Stomach (tissue), 9 donors: ENCODE measurements around the gene UPK2. TPM values are rescaled to one million over a fixed set of nuclear protein-coding genes. Genes with fewer than 3 reads are reported as not detected.

Source experiments
- DNase-seq, 2 donors: peaks; one replicate each; pipeline versions ENCODE4 v3.0.0 to v3.0.0-alpha.2; 2013 to 2019
- H3K27ac ChIP-seq, 5 donors: fragments of 200-600 bp in 4 of 5; sonication (generic) in 4 of 5; one replicate each; pipeline ENCODE4 v1.5.1; 2013 to 2019; ENCODE audit warnings: mild to moderate bottlenecking in 1 of 5, moderate library complexity in 1 of 5
- H3K27me3 ChIP-seq, 3 donors: fragments of 200-600 bp; sonication (generic); one replicate each; pipeline ENCODE4 v1.5.1; 2017 to 2019; ENCODE audit warnings: mixed run types in 1 of 3
- H3K36me3 ChIP-seq, 4 donors: fragments of 200-600 bp; sonication (generic); 1 replicate in 3 of 4; 2 replicates in 1 of 4; pipeline ENCODE4 v1.5.1; 2016 to 2019
- H3K4me1 ChIP-seq, 4 donors: fragments of 200-600 bp; sonication (generic); one replicate each; pipeline ENCODE4 v1.5.1; 2016 to 2019
- H3K4me3 ChIP-seq, 4 donors: fragments of 200-600 bp; sonication (generic) in 3 of 4; one replicate each; pipeline ENCODE4 v1.5.1; 2016 to 2019; ENCODE audit warnings: mild to moderate bottlenecking in 1 of 4
- H3K9me3 ChIP-seq, 4 donors: fragments of 200-600 bp; sonication (generic); one replicate each; pipeline ENCODE4 v1.5.1; 2016 to 2019
- EP300 ChIP-seq: sonication (generic); formaldehyde crosslinking; IDR thresholded peaks from one replicate; pipeline ENCODE4 v1.6.1; 2017; ENCODE audit warnings: antibody characterized with exemption
- POLR2A ChIP-seq, 4 donors: fragments of 450-650 bp; IDR thresholded peaks; one replicate each; pipeline ENCODE4 v1.6.1; 2016; ENCODE audit warnings: antibody characterized with exemption in 4 of 4, control low read depth in 2 of 4, mild to moderate bottlenecking in 1 of 4, moderate library complexity in 1 of 4
- POLR2AphosphoS5 ChIP-seq, 3 donors: sonication (generic); formaldehyde crosslinking; IDR thresholded peaks; one replicate each; pipeline ENCODE4 v1.6.1; 2016; ENCODE audit warnings: antibody characterized with exemption in 3 of 3
- WGBS, 5 donors: extraction: QIAGEN DNeasy Blood & Tissue Kit in 3 of 5; methylation state at CpG; one replicate each; pipeline versions ENCODE4 v1.1.5 to v1.1.7; 2013 to 2018; 5-methylcytosine and 5-hydroxymethylcytosine counted together
- intact Hi-C: fragments of 100-400 bp; cut with DNase I; formaldehyde crosslinking; loops from one replicate; pipeline ENCODE4 v1.15.1; 2023; ENCODE audit warnings: low total_unique reads
- polyA plus RNA-seq, 3 donors: library from polyadenylated mRNA; stranded (reverse); fragments of 200-250 nt; gene quantifications; one replicate each; pipeline ENCODE4 v1.2.3, GENCODE V29; 2013
- total RNA-seq, 5 donors: library from RNA; depleted of rRNA; stranded (reverse); fragments of >200 nt; gene quantifications; one replicate each; pipeline versions ENCODE4 v1.1.0 to v1.2.3, GENCODE V29; 2014 to 2016
- TF ChIP-seq, protein P1 (sequence below), 7 experiments: fragments of 450-650 bp in 4 of 7; fragments of 200-600 bp in 3 of 7; sonication (generic) in 3 of 7; IDR thresholded peaks; one replicate each; pipeline ENCODE4 v1.5.1; 2016 to 2019; ENCODE audit warnings: antibody characterized with exemption in 7 of 7, control low read depth in 2 of 7, mild to moderate bottlenecking in 1 of 7
- donor health status: healthy with polysubstance abuse.
- donor health status: Bipolar disorder and iron deficiency.
- donor health status: healthy.

The UPK2 gene
- total and polyA plus RNA-seq, 8 donors = 0.50 TPM; not detected in 7

DNA sequence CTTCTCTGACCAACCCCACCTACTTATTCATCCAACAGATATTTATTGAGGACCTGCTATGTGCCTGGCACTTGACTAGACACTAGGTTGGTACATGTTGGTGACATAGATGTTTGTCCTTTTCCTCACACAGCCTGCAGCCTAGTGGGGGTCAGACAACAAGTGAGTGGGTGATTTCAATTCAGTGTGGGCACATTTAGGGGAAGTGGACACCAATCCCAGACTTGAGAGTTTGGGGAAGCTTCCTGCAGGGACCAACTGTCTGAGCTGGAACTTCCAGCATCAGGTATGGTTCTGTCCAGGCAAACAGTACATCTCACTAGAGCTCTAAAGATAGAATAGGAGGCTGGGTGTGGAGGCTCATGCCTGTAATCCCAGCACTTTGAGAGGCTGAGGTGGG, 24.5 kb upstream of the UPK2 start:
- intact Hi-C loops = no loop called here
- peak overlapping the region in 1 of 5 donors; percentile 14 for H3K27ac ChIP-seq
- no peaks in the 10 kb centered on the region for H3K27me3 ChIP-seq
- no peak for TF ChIP-seq EP300
- TF ChIP-seq POLR2A (IDR thresholded peaks at IDR 0.05) = no peak
- TF ChIP-seq, protein P1, sequence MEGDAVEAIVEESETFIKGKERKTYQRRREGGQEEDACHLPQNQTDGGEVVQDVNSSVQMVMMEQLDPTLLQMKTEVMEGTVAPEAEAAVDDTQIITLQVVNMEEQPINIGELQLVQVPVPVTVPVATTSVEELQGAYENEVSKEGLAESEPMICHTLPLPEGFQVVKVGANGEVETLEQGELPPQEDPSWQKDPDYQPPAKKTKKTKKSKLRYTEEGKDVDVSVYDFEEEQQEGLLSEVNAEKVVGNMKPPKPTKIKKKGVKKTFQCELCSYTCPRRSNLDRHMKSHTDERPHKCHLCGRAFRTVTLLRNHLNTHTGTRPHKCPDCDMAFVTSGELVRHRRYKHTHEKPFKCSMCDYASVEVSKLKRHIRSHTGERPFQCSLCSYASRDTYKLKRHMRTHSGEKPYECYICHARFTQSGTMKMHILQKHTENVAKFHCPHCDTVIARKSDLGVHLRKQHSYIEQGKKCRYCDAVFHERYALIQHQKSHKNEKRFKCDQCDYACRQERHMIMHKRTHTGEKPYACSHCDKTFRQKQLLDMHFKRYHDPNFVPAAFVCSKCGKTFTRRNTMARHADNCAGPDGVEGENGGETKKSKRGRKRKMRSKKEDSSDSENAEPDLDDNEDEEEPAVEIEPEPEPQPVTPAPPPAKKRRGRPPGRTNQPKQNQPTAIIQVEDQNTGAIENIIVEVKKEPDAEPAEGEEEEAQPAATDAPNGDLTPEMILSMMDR (IDR thresholded peaks at IDR 0.05) = no peak
- DNase-seq = no peak
- no peaks in the 10 kb centered on the region for H3K9me3 ChIP-seq
- no peak overlapping the region for H3K4me3 ChIP-seq
- H3K36me3 ChIP-seq = no peaks in the 10 kb centered on the region
- peaks cover 35 to 59% (median 52%) of the 10 kb centered on the region in 4 donors for H3K4me1 ChIP-seq

DNA sequence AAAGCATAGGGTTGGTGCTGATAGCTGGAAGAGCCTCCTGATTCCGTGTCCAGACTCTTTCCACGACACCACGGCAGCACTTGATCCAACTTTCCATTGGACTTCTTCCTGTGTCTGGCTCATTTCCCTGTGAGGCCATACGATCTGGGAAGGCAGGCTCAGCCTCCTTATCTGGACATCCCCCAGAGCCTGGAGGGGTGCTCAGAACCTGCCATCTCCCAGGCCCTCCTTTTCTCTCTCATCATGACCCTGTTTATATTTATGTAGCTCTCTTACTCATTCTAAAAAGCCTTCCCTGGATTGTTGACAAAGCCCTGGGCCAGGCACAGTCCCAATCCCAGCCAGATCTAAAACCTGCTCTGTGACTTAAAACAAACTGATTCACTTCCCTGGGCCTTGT, 22.6 kb upstream of the UPK2 start:
- Histone ChIP-seq H3K27me3 (no peaks in the 10 kb centered on the region), H3K27ac (peak overlapping the region in 4 of 5 donors; percentile 28 to 78 (median 60)), H3K36me3 (no peaks in the 10 kb centered on the region), H3K4me3 (no peak overlapping the region), H3K4me1 (peaks cover 24 to 42% (median 33%) of the 10 kb centered on the region in 4 donors), H3K9me3 (no peaks in the 10 kb centered on the region)
- intact Hi-C loops = no loop called here
- TF ChIP-seq POLR2AphosphoS5 (IDR thresholded peaks at IDR 0.05) (no peak), POLR2A (IDR thresholded peaks at IDR 0.05) (no peak), EP300 (no peak)
- TF ChIP-seq, protein P1 (IDR thresholded peaks at IDR 0.05) = no peak
- peak; percentile 42 to 71 for DNase-seq
- WGBS, 5 donors = 6 to 19% (median 14%) methylated on average over 4 of the region's 4 CpGs

DNA sequence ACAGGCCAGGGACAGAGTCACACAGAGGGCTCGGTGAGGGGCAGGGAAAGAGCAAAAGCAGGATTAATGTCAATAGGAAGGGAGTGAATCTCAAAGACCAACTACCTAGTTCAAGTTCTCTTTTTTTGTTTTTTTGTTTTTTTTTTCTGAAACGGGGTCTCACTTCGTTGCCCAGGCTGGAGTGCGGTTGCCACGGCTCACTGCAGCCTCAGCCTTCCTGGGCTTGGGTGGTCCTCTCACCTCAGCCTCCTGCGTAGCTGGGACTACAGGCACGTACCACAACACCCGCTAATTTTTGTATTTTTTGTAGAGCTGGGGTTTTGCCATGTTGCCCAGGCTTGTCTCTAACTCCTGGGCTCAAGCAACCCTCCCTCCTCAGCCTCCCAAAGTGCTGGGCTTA, 20.7 kb upstream of the UPK2 start:
- Histone ChIP-seq H3K4me1 (peaks cover 19 to 33% (median 27%) of the 10 kb centered on the region in 4 donors), H3K9me3 (no peaks in the 10 kb centered on the region), H3K27ac (no peak overlapping the region), H3K36me3 (no peaks in the 10 kb centered on the region), H3K4me3 (no peak overlapping the region), H3K27me3 (peaks cover 0 to 9% (median 3%) of the 10 kb centered on the region in 3 donors)
- no peak for TF ChIP-seq POLR2A (IDR thresholded peaks at IDR 0.05)
- TF ChIP-seq EP300 = no peak
- no peak for TF ChIP-seq POLR2AphosphoS5 (IDR thresholded peaks at IDR 0.05)
- TF ChIP-seq, protein P1 (IDR thresholded peaks at IDR 0.05) = no peak
- no peak for DNase-seq
- intact Hi-C loops = no loop called here
- 80 to 88% (median 87%) methylated on average over 8 of the region's 8 CpGs for WGBS, 5 donors

DNA sequence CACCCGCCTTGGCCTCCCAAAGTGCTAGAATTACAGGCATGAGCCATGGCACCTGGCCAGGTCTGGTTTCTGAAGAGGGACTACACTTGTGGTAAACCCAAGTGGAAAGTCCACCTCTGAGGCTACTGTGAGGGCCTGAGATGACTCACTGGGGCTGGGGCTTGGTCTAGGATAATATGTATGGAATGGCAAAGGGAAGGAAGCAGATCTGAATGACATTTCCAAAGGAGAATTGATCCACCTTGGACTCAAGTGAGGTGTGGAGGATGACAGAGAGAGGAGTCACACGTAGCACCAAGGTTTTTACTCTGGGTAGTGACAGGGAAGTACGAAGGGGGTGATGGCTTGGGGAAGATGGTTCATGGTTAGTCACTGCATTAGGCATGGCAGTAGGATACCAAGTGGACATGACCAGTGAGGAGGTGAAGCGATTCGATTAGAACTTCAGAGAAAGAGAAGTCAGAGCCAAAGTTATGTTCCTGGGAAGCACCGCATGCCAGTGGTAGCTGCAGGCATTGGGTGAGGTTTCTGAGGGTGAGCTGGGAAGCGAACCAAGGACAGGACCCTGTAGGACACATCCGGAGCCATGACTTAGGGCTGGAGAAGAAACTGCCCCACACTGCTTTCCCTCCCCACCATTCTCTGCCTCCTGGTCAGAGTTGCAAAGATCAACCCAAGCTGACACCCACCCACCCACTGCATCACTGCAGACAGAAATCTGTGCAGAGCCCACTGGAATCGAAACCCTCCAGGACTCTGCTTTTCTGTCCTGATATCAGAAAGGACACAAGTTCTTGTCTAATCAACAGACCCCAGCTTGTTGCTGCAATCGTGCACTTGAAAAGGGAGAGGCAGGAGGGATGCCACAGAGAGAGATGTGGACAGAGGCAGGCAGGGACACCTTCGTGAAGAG, 17.4 kb upstream of the UPK2 start:
- no peak for DNase-seq
- WGBS, 5 donors = 66 to 75% (median 72%) methylated on average over 11 of the region's 11 CpGs
- intact Hi-C loops = no loop called here

More for the DNA sequence above, 17.4 kb upstream of the UPK2 start:
- H3K9me3 ChIP-seq = no peaks in the 10 kb centered on the region
- no peak overlapping the region for H3K27ac ChIP-seq
- peaks cover 0 to 13% (median 3%) of the 10 kb centered on the region in 3 donors for H3K27me3 ChIP-seq
- H3K4me1 ChIP-seq = peaks cover 2 to 15% (median 8%) of the 10 kb centered on the region in 4 donors
- H3K36me3 ChIP-seq = no peaks in the 10 kb centered on the region
- no peak overlapping the region for H3K4me3 ChIP-seq
- no peak for TF ChIP-seq EP300
- TF ChIP-seq, protein P1 (IDR thresholded peaks at IDR 0.05) = no peak
- no peak for TF ChIP-seq POLR2A (IDR thresholded peaks at IDR 0.05)
- no peak for TF ChIP-seq POLR2AphosphoS5 (IDR thresholded peaks at IDR 0.05)
